Measurements from ENCODE around the gene DNAJC13. TPM values are rescaled to one million over a fixed set of nuclear protein-coding genes. Genes with fewer than 3 reads are reported as not detected.

DNAJC13 gene
- total RNA-seq, 1 experiment from 2014 or later, result 28.5 TPM

DNA sequence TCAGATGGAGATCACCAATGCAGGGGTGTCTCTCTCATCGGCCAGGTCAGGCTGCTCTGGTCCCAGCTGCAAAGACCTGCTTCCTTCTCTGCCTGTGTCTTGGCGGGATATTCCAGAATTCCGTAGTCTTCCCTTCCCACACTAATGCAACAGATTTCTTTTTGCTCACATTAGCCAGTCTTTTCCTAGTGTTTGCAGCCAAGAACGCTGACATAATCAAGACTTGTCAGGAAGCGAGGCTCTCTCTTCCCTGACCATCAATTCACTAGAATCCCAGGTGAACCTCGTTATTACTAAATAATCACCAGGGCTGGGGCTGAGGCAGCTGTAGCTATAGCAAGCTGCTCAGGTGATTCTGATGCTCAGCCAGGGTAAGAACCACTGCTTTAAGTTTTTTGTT lies 136.5 kb downstream of the DNAJC13 start:
- ChIA-PET POLR2A (no interaction called here), CTCF (no interaction called here)
- H3K27me3 Mint-ChIP-seq (ENCODE audit: low read depth), result no peaks in the 10 kb centered on the region
- TF ChIP-seq, protein P1, sequence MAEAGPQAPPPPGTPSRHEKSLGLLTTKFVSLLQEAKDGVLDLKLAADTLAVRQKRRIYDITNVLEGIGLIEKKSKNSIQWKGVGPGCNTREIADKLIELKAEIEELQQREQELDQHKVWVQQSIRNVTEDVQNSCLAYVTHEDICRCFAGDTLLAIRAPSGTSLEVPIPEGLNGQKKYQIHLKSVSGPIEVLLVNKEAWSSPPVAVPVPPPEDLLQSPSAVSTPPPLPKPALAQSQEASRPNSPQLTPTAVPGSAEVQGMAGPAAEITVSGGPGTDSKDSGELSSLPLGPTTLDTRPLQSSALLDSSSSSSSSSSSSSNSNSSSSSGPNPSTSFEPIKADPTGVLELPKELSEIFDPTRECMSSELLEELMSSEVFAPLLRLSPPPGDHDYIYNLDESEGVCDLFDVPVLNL (CRISPR knock-in tag; IDR thresholded peaks at IDR 0.05; ENCODE audit: borderline replicate concordance, low read depth), result no peak
- TF ChIP-seq OVOL2 (CRISPR knock-in tag; IDR thresholded peaks at IDR 0.05; ENCODE audit: borderline replicate concordance), result no peak
- TF ChIP-seq, protein P2, sequence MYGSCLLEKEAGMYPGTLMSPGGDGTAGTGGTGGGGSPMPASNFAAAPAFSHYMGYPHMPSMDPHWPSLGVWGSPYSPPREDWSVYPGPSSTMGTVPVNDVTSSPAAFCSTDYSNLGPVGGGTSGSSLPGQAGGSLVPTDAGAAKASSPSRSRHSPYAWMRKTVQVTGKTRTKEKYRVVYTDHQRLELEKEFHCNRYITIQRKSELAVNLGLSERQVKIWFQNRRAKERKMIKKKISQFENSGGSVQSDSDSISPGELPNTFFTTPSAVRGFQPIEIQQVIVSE (CRISPR knock-in tag; IDR thresholded peaks at IDR 0.05; ENCODE audit: borderline replicate concordance), result no peak
- TF ChIP-seq, protein P3, sequence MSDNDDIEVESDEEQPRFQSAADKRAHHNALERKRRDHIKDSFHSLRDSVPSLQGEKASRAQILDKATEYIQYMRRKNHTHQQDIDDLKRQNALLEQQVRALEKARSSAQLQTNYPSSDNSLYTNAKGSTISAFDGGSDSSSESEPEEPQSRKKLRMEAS (CRISPR knock-in tag; IDR thresholded peaks at IDR 0.05), result no peak
- no peak for TF ChIP-seq CBFB (CRISPR knock-in tag; IDR thresholded peaks at IDR 0.05; ENCODE audit: low read depth)
- no peak for TF ChIP-seq RELA (CRISPR knock-in tag; IDR thresholded peaks at IDR 0.05; ENCODE audit: borderline replicate concordance)
- TF ChIP-seq, protein P4, sequence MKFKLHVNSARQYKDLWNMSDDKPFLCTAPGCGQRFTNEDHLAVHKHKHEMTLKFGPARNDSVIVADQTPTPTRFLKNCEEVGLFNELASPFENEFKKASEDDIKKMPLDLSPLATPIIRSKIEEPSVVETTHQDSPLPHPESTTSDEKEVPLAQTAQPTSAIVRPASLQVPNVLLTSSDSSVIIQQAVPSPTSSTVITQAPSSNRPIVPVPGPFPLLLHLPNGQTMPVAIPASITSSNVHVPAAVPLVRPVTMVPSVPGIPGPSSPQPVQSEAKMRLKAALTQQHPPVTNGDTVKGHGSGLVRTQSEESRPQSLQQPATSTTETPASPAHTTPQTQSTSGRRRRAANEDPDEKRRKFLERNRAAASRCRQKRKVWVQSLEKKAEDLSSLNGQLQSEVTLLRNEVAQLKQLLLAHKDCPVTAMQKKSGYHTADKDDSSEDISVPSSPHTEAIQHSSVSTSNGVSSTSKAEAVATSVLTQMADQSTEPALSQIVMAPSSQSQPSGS (CRISPR knock-in tag; IDR thresholded peaks at IDR 0.05; ENCODE audit: borderline replicate concordance, low read depth), result no peak
- no peak for TF ChIP-seq NFE2L1 (CRISPR knock-in tag; IDR thresholded peaks at IDR 0.05)
- ATAC-seq (no peak), DNase-seq (ENCODE audit: low spot score) (no peak)
- no peak overlapping the region for H3K4me3 Mint-ChIP-seq
- peaks cover 23% of the 10 kb centered on the region for H3K4me1 Mint-ChIP-seq
- H3K27ac Mint-ChIP-seq, result no peak overlapping the region
- peaks cover 3% of the 10 kb centered on the region; the same call in 1 of the 2 replicates for H3K36me3 Mint-ChIP-seq
- H3K9me3 Mint-ChIP-seq, result no peaks in the 10 kb centered on the region

DNA sequence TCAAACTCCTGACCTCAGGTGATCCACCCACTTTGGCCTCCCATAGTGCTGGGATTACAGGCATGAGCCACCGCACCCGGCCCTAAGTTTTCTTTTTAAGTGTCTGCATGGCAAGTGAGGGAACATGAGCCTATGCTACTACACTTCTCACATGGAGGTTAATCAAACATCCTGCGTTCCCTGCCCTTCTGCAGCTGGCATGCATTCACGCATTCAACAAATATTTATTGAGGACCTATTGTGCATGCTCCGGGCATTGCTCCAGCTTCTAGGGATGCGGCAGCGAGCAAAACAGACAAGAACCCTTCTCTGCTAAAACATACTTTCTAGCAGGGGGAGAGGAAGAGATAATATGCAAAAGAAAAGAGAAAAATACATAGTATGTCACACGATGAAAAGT lies 137.1 kb downstream of the DNAJC13 start:
- CTCF ChIA-PET, result no interaction called here
- Mint-ChIP-seq H3K4me3 (no peak overlapping the region), H3K4me1 (peaks cover 23% of the 10 kb centered on the region), H3K27me3 (ENCODE audit: low read depth) (no peaks in the 10 kb centered on the region), H3K9me3 (no peaks in the 10 kb centered on the region), H3K27ac (peak overlapping the region; percentile 3; the same call in 1 of the 2 replicates), H3K36me3 (peaks cover 4% of the 10 kb centered on the region; the same call in 1 of the 2 replicates)
- TF ChIP-seq, protein P3 (CRISPR knock-in tag; IDR thresholded peaks at IDR 0.05), result no peak
- TF ChIP-seq ETV6 (CRISPR knock-in tag; IDR thresholded peaks at IDR 0.05), result no peak
- no peak for TF ChIP-seq JUN (CRISPR knock-in tag; IDR thresholded peaks at IDR 0.05)
- no peak for TF ChIP-seq TCF7 (CRISPR knock-in tag; IDR thresholded peaks at IDR 0.05; ENCODE audit: low read depth)
- no peak for TF ChIP-seq ZNF219 (CRISPR knock-in tag; IDR thresholded peaks at IDR 0.05; ENCODE audit: borderline replicate concordance)
- TF ChIP-seq CREB1 (CRISPR knock-in tag; IDR thresholded peaks at IDR 0.05), result no peak
- TF ChIP-seq, protein P5, sequence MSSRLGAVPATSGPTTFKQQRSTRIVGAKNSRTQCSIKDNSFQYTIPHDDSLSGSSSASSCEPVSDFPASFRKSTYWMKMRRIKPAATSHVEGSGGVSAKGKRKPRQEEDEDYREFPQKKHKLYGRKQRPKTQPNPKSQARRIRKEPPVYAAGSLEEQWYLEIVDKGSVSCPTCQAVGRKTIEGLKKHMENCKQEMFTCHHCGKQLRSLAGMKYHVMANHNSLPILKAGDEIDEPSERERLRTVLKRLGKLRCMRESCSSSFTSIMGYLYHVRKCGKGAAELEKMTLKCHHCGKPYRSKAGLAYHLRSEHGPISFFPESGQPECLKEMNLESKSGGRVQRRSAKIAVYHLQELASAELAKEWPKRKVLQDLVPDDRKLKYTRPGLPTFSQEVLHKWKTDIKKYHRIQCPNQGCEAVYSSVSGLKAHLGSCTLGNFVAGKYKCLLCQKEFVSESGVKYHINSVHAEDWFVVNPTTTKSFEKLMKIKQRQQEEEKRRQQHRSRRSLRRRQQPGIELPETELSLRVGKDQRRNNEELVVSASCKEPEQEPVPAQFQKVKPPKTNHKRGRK (CRISPR knock-in tag; IDR thresholded peaks at IDR 0.05; ENCODE audit: borderline replicate concordance), result no peak
- TF ChIP-seq ZNF416 (CRISPR knock-in tag; IDR thresholded peaks at IDR 0.05), result no peak
- TF ChIP-seq MXD4 (CRISPR knock-in tag; IDR thresholded peaks at IDR 0.05; ENCODE audit: borderline replicate concordance), result no peak
- TF ChIP-seq, protein P6, sequence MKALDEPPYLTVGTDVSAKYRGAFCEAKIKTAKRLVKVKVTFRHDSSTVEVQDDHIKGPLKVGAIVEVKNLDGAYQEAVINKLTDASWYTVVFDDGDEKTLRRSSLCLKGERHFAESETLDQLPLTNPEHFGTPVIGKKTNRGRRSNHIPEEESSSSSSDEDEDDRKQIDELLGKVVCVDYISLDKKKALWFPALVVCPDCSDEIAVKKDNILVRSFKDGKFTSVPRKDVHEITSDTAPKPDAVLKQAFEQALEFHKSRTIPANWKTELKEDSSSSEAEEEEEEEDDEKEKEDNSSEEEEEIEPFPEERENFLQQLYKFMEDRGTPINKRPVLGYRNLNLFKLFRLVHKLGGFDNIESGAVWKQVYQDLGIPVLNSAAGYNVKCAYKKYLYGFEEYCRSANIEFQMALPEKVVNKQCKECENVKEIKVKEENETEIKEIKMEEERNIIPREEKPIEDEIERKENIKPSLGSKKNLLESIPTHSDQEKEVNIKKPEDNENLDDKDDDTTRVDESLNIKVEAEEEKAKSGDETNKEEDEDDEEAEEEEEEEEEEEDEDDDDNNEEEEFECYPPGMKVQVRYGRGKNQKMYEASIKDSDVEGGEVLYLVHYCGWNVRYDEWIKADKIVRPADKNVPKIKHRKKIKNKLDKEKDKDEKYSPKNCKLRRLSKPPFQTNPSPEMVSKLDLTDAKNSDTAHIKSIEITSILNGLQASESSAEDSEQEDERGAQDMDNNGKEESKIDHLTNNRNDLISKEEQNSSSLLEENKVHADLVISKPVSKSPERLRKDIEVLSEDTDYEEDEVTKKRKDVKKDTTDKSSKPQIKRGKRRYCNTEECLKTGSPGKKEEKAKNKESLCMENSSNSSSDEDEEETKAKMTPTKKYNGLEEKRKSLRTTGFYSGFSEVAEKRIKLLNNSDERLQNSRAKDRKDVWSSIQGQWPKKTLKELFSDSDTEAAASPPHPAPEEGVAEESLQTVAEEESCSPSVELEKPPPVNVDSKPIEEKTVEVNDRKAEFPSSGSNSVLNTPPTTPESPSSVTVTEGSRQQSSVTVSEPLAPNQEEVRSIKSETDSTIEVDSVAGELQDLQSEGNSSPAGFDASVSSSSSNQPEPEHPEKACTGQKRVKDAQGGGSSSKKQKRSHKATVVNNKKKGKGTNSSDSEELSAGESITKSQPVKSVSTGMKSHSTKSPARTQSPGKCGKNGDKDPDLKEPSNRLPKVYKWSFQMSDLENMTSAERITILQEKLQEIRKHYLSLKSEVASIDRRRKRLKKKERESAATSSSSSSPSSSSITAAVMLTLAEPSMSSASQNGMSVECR (CRISPR knock-in tag; IDR thresholded peaks at IDR 0.05; ENCODE audit: borderline replicate concordance), result no peak
- TF ChIP-seq, protein P7, sequence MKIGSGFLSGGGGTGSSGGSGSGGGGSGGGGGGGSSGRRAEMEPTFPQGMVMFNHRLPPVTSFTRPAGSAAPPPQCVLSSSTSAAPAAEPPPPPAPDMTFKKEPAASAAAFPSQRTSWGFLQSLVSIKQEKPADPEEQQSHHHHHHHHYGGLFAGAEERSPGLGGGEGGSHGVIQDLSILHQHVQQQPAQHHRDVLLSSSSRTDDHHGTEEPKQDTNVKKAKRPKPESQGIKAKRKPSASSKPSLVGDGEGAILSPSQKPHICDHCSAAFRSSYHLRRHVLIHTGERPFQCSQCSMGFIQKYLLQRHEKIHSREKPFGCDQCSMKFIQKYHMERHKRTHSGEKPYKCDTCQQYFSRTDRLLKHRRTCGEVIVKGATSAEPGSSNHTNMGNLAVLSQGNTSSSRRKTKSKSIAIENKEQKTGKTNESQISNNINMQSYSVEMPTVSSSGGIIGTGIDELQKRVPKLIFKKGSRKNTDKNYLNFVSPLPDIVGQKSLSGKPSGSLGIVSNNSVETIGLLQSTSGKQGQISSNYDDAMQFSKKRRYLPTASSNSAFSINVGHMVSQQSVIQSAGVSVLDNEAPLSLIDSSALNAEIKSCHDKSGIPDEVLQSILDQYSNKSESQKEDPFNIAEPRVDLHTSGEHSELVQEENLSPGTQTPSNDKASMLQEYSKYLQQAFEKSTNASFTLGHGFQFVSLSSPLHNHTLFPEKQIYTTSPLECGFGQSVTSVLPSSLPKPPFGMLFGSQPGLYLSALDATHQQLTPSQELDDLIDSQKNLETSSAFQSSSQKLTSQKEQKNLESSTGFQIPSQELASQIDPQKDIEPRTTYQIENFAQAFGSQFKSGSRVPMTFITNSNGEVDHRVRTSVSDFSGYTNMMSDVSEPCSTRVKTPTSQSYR (CRISPR knock-in tag; IDR thresholded peaks at IDR 0.05), result no peak
- TF ChIP-seq MYBL2 (CRISPR knock-in tag; IDR thresholded peaks at IDR 0.05), result no peak
- no peak for TF ChIP-seq GABPB1 (CRISPR knock-in tag; IDR thresholded peaks at IDR 0.05)
- DNase-seq (ENCODE audit: low spot score) (no peak), ATAC-seq (peak; percentile 25)
- POLR2A ChIA-PET, result no interaction called here
